ENCODE data around the gene FGFR2. TPM values are rescaled to one million over a fixed set of nuclear protein-coding genes. Genes with fewer than 3 reads are reported as not detected.

Gene FGFR2
- total RNA-seq, 2 donors from 2014 or later: 56.0 to 78.1 TPM

GRCh38 chr10:121617176-121617575, 18.9 kb upstream of the FGFR2 start:
- intact Hi-C loops (cut with DNase I): no loop called here
- Histone ChIP-seq H3K27ac (no peak overlapping the region), H3K4me1 (no peaks in the 10 kb centered on the region), H3K9me3 (peaks cover 0 to 11% (median 0%) of the 10 kb centered on the region in 3 donors), H3K36me3 (replicated peaks in 1 of 2; ENCODE audit: insufficient read depth in 1 of 2, low read depth in 2 of 2) (no peaks in the 10 kb centered on the region), H3K27me3 (no peaks in the 10 kb centered on the region), H3K4me3 (no peak overlapping the region)
- no peak for DNase-seq
- ATAC-seq: no peak
- 64 to 73% methylated on average over 6 to 7 of the region's 7 CpGs for WGBS, 2 donors
- TF ChIP-seq CTCF (IDR thresholded peaks at IDR 0.05) (no peak), POLR2A (IDR thresholded peaks at IDR 0.05) (no peak)

GRCh38 chr10:121616291-121616690, 18.0 kb upstream of the FGFR2 start:
- Histone ChIP-seq H3K27me3 (no peaks in the 10 kb centered on the region), H3K4me3 (no peak overlapping the region), H3K36me3 (replicated peaks in 1 of 2; ENCODE audit: insufficient read depth in 1 of 2, low read depth in 2 of 2) (no peaks in the 10 kb centered on the region), H3K4me1 (no peaks in the 10 kb centered on the region), H3K9me3 (peaks cover 0 to 11% (median 0%) of the 10 kb centered on the region in 3 donors), H3K27ac (no peak overlapping the region)
- ATAC-seq (no peak), DNase-seq (no peak)
- TF ChIP-seq POLR2A (IDR thresholded peaks at IDR 0.05) (no peak), CTCF (IDR thresholded peaks at IDR 0.05) (no peak)
- WGBS, 2 donors: 81 to 82% methylated on average over 9 to 11 of the region's 11 CpGs
- intact Hi-C loops (cut with DNase I): no loop called here

GRCh38 chr10:121615836-121616235, 17.6 kb upstream of the FGFR2 start:
- WGBS, 2 donors: 77 to 82% methylated on average over 7 of the region's 7 CpGs
- intact Hi-C loops (cut with DNase I): no loop called here
- ATAC-seq (no peak), DNase-seq (no peak)
- H3K9me3 ChIP-seq: peaks cover 0 to 11% (median 0%) of the 10 kb centered on the region in 3 donors
- no peak overlapping the region for H3K27ac ChIP-seq
- TF ChIP-seq POLR2A (IDR thresholded peaks at IDR 0.05): no peak
- no peak for TF ChIP-seq CTCF (IDR thresholded peaks at IDR 0.05)
- H3K27me3 ChIP-seq: no peaks in the 10 kb centered on the region
- H3K4me3 ChIP-seq: no peak overlapping the region
- no peaks in the 10 kb centered on the region for H3K36me3 ChIP-seq (replicated peaks in 1 of 2; ENCODE audit: insufficient read depth in 1 of 2, low read depth in 2 of 2)
- no peaks in the 10 kb centered on the region for H3K4me1 ChIP-seq

DNA sequence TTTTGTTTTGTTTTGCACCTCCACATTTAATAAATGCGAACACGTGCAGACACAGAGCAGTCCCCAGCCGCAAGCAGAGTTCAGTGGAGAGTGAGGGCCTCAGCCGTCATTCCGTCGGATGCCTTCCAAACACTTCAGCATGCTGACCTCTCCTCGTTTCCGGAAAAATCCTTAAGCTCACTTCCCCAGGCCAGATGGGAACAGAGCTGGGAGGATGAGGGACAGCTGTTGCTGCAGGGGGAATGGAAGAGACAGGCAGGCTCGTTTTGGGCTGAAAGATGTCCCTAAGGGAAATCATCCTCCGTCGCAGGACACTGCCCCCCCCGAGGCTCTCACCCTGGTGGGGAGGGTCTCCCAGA, 17.2 kb upstream of the FGFR2 start:
- H3K36me3 ChIP-seq (replicated peaks in 1 of 2; ENCODE audit: insufficient read depth in 1 of 2, low read depth in 2 of 2): no peaks in the 10 kb centered on the region
- 72 to 82% methylated on average over 12 of the region's 12 CpGs for WGBS, 2 donors
- no peak for TF ChIP-seq CTCF (IDR thresholded peaks at IDR 0.05)
- TF ChIP-seq POLR2A (IDR thresholded peaks at IDR 0.05): no peak
- ATAC-seq (no peak), DNase-seq (no peak)
- intact Hi-C loops (cut with DNase I): no loop called here
- H3K27ac ChIP-seq: no peak overlapping the region
- no peak overlapping the region for H3K4me3 ChIP-seq
- H3K4me1 ChIP-seq: no peaks in the 10 kb centered on the region
- H3K27me3 ChIP-seq: no peaks in the 10 kb centered on the region
- peaks cover 0 to 11% (median 0%) of the 10 kb centered on the region in 3 donors for H3K9me3 ChIP-seq

DNA sequence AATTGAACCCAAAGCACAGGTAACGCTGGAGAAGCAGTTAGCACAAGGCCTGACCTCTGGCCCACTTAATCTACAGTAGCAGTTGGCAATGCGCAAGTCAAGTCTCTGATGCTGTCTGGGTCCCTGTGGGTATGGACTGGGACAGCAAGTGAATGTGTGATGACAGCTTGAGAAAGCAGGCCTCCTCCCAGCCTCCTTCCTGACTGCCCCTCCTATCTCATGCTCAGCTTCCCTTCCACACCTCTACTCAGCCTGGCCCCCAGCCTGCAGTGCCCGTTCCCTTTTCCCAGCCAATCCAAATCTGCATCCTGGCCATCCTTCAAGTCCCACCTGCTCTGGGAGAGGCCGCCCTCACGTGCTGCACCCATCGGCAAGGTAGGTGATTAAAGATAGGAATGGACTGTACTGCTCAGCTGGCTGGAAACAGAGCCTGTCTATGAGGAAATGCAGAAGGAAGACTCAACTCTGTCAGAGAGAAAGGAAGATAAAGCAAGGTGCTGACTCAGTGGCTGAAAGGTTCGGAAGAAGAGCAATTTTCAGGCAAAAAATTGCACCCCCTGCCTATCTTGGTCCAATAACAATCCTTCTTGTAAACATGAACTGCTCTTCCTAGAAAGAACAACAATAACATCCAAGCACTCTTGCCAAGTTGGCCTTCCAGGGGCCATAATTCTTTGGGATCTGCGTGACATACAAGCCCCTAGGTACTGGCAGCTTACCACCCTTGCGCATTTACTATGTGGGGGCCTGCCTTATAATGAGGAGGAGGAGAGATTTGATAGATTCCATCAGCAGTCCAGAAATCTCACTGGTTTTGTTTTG, 16.6 kb upstream of the FGFR2 start:
- H3K4me3 ChIP-seq: no peak overlapping the region
- DNase-seq: no peak
- H3K36me3 ChIP-seq (replicated peaks in 1 of 2; ENCODE audit: insufficient read depth in 1 of 2, low read depth in 2 of 2): no peaks in the 10 kb centered on the region
- no peak overlapping the region for H3K27ac ChIP-seq
- WGBS, 2 donors: 80% methylated on average over 9 of the region's 9 CpGs
- no peak for ATAC-seq
- H3K9me3 ChIP-seq: peaks cover 0 to 11% (median 0%) of the 10 kb centered on the region in 3 donors
- H3K4me1 ChIP-seq: no peaks in the 10 kb centered on the region
- intact Hi-C loops (cut with DNase I): loop anchor here (5.0 kb wide), 1 partner anchor 663 kb away; no protein-coding TSS in a partner anchor
- TF ChIP-seq CTCF (IDR thresholded peaks at IDR 0.05): no peak
- TF ChIP-seq POLR2A (IDR thresholded peaks at IDR 0.05): no peak
- no peaks in the 10 kb centered on the region for H3K27me3 ChIP-seq
